ENCODE measurements around the gene CEMIP. TPM values are rescaled to one million over a fixed set of nuclear protein-coding genes. Genes with fewer than 3 reads are reported as not detected.

The CEMIP gene
- total and polyA plus RNA-seq, 9 donors = 0.93 to 3.0 (median 2.3) TPM

DNA sequence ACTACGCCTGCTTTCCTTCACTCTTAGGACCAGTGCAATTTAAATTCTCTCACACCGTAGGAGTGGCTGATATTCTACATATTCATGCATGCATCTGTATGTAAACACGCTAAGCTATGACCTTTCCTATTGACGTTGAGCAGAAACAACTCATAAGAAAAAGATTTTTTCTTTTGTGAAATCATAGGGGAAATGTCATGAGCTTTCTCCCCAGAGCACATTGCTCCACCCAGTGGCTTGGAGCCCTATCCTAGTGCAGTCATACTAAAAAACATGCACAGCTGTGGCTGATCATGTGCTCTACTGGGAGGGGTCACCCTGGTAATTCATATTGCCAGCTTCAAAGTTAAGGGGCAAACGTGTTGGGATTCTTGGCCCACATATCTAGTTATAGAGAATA lies 212.3 kb downstream of the CEMIP start:
- H3K4me3 ChIP-seq (ENCODE audit: low read length) = no peak overlapping the region
- peak; percentile 86 for DNase-seq
- peaks cover 3% of the 10 kb centered on the region for H3K36me3 ChIP-seq (ENCODE audit: control insufficient read depth, insufficient read depth, low read length)
- no CpG with 5 or more reads among the region's 5 CpGs for WGBS (ENCODE audit: insufficient coverage)
- H3K27me3 ChIP-seq (ENCODE audit: control insufficient read depth, insufficient read depth, low read length) = no peaks in the 10 kb centered on the region
- peaks cover 16% of the 10 kb centered on the region for H3K4me1 ChIP-seq (ENCODE audit: control insufficient read depth, insufficient read depth, low read length)
- H3K27ac ChIP-seq (ENCODE audit: low read length) = peak overlapping the region; percentile 16
- peaks cover 2% of the 10 kb centered on the region for H3K9me3 ChIP-seq (replicated peaks; ENCODE audit: control insufficient read depth, low read depth, low read length)

GRCh38 chr15:80992006-80992405 lies 212.8 kb downstream of the CEMIP start:
- Histone ChIP-seq H3K9me3 (replicated peaks; ENCODE audit: control insufficient read depth, low read depth, low read length) (peaks cover 3% of the 10 kb centered on the region), H3K36me3 (ENCODE audit: control insufficient read depth, insufficient read depth, low read length) (peaks cover 3% of the 10 kb centered on the region), H3K4me3 (ENCODE audit: low read length) (no peak overlapping the region), H3K27ac (ENCODE audit: low read length) (no peak overlapping the region), H3K27me3 (ENCODE audit: control insufficient read depth, insufficient read depth, low read length) (no peaks in the 10 kb centered on the region), H3K4me1 (ENCODE audit: control insufficient read depth, insufficient read depth, low read length) (peaks cover 16% of the 10 kb centered on the region)
- 77% methylated on average over 3 of the region's 4 CpGs for WGBS (ENCODE audit: insufficient coverage)
- DNase-seq = no peak

DNA sequence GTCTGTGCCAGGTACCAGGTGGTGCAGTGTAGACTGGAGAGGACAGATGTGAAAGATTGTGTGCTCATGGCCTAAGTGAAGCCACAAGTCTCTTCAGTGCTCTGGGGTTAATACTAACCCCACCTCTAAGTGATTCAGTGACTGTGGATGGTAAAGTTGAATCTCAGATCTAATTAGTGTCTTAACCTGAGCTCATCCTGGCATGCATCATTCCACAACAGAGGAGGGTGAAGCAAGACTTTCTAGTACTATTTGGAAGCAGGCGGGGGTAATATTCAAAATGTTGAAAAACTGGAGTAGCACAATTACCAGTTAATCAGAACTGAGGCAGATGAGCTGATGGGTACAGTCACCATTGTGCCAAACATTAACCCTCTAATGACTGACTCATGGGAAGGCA lies 213.3 kb downstream of the CEMIP start:
- no peak overlapping the region for H3K4me3 ChIP-seq (ENCODE audit: low read length)
- no CpG with 5 or more reads among the region's 1 CpG for WGBS (ENCODE audit: insufficient coverage)
- DNase-seq = no peak
- peaks cover 16% of the 10 kb centered on the region for H3K4me1 ChIP-seq (ENCODE audit: control insufficient read depth, insufficient read depth, low read length)
- H3K9me3 ChIP-seq (replicated peaks; ENCODE audit: control insufficient read depth, low read depth, low read length) = peaks cover 3% of the 10 kb centered on the region
- no peak overlapping the region for H3K27ac ChIP-seq (ENCODE audit: low read length)
- no peaks in the 10 kb centered on the region for H3K36me3 ChIP-seq (ENCODE audit: control insufficient read depth, insufficient read depth, low read length)
- no peaks in the 10 kb centered on the region for H3K27me3 ChIP-seq (ENCODE audit: control insufficient read depth, insufficient read depth, low read length)

DNA sequence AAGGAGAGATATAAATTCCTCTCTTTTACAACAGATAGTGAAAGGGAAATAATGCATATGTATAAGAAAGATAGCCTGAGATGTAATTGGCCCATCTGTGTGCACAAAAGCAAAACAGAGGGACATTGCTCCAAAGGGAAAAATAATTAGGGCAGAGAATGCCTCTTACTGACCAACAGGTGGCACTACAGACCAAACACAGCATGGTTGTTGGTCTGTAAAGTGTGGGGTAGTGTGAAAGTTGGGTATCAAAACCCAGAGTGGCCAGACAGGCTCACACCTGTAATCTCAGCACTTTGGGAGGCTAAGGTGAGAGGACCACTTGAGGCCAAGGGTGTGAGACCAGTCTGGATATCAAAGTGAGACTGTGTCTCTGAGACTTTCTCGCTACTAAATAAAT lies 217.1 kb downstream of the CEMIP start:
- Histone ChIP-seq H3K27ac (ENCODE audit: low read length) (no peak overlapping the region), H3K4me3 (ENCODE audit: low read length) (no peak overlapping the region), H3K36me3 (ENCODE audit: control insufficient read depth, insufficient read depth, low read length) (no peaks in the 10 kb centered on the region), H3K9me3 (replicated peaks; ENCODE audit: control insufficient read depth, low read depth, low read length) (peaks cover 3% of the 10 kb centered on the region), H3K27me3 (ENCODE audit: control insufficient read depth, insufficient read depth, low read length) (no peaks in the 10 kb centered on the region), H3K4me1 (ENCODE audit: control insufficient read depth, insufficient read depth, low read length) (peaks cover 14% of the 10 kb centered on the region)
- DNase-seq = no peak
- WGBS (ENCODE audit: insufficient coverage) = no CpG with 5 or more reads among the region's 1 CpG

DNA sequence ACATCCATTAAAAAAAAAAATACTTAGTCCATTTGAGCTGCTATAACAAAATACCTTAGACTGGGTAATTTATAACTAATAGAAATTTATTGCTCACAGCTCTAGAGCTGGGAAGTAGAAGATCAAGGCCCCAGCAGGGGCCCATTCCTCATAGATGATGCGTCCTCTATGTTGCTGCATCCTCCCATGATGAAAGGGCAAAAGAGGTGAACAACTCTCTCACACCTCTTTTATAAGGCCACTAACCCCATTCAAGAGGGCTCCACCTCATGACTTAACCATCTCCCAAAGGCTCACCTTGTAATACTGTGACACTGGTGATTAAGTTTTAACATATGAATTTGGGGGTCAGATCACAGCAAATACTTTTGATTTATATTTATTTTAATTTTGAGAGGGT lies 218.5 kb downstream of the CEMIP start:
- peaks cover 11% of the 10 kb centered on the region for H3K4me1 ChIP-seq (ENCODE audit: control insufficient read depth, insufficient read depth, low read length)
- H3K27me3 ChIP-seq (ENCODE audit: control insufficient read depth, insufficient read depth, low read length) = no peaks in the 10 kb centered on the region
- no peak overlapping the region for H3K27ac ChIP-seq (ENCODE audit: low read length)
- H3K9me3 ChIP-seq (replicated peaks; ENCODE audit: control insufficient read depth, low read depth, low read length) = peaks cover 3% of the 10 kb centered on the region
- DNase-seq = no peak
- H3K4me3 ChIP-seq (ENCODE audit: low read length) = no peak overlapping the region
- no CpG with 5 or more reads among the region's 1 CpG for WGBS (ENCODE audit: insufficient coverage)
- H3K36me3 ChIP-seq (ENCODE audit: control insufficient read depth, insufficient read depth, low read length) = peaks cover under 1% of the 10 kb centered on the region

DNA sequence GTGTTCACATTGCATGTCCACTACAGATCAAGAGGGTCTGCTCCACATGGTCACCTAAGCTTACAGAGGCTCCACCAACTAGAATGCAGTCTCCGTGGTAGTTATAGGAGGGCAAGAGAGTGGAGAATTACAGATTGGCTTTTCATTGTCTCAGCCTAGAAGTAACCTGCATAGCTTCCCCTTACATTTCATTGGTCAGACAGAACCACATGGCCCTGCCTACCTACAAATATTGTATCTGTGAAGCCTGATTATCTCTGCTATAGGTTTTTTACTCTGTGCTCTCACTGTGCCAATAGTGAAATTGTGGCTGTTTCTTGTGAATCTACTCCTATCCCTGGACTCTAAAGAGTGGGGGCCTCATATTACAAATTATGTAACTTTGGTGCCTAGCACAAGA lies 219.1 kb downstream of the CEMIP start:
- DNase-seq = no peak
- Histone ChIP-seq H3K4me1 (ENCODE audit: control insufficient read depth, insufficient read depth, low read length) (peaks cover 17% of the 10 kb centered on the region), H3K27ac (ENCODE audit: low read length) (no peak overlapping the region), H3K9me3 (replicated peaks; ENCODE audit: control insufficient read depth, low read depth, low read length) (peaks cover 3% of the 10 kb centered on the region), H3K4me3 (ENCODE audit: low read length) (no peak overlapping the region), H3K27me3 (ENCODE audit: control insufficient read depth, insufficient read depth, low read length) (no peaks in the 10 kb centered on the region), H3K36me3 (ENCODE audit: control insufficient read depth, insufficient read depth, low read length) (peaks cover 5% of the 10 kb centered on the region)
- no CpG with 5 or more reads among the region's 1 CpG for WGBS (ENCODE audit: insufficient coverage)

GRCh38 chr15:80999623-81000036 lies 220.5 kb downstream of the CEMIP start:
- Histone ChIP-seq H3K36me3 (ENCODE audit: control insufficient read depth, insufficient read depth, low read length) (peaks cover 8% of the 10 kb centered on the region), H3K4me3 (ENCODE audit: low read length) (no peak overlapping the region), H3K27me3 (ENCODE audit: control insufficient read depth, insufficient read depth, low read length) (no peaks in the 10 kb centered on the region), H3K4me1 (ENCODE audit: control insufficient read depth, insufficient read depth, low read length) (peaks cover 19% of the 10 kb centered on the region), H3K9me3 (replicated peaks; ENCODE audit: control insufficient read depth, low read depth, low read length) (peaks cover 3% of the 10 kb centered on the region), H3K27ac (ENCODE audit: low read length) (peak overlapping the region; percentile 97)
- no peak for DNase-seq
- WGBS (ENCODE audit: insufficient coverage) = 80% methylated on average over 6 of the region's 13 CpGs

DNA sequence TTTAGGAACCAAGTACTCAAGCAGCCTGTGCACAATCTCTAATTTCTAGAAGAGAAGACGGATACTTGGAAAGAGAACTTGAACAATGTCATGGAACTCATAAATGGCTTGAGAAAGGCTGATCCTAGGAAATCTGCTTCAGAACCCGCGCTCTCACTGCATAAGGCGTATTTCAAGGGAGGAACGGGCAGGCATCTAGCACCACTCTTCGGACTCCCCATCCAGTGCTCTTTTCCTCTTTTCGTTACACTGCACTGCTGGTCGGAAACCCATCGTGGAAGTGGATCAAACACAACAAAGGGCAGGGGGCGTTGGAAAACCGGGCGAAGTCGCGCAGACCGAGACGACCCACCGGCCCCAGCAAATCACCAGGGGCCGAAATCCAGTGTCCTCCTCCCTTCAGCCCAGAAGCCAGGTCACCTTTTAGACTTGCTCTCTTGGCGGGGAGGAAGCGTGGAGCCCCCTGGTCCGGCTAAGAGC lies 221.0 kb downstream of the CEMIP start:
- H3K9me3 ChIP-seq (replicated peaks; ENCODE audit: control insufficient read depth, low read depth, low read length) = peaks cover 3% of the 10 kb centered on the region
- peaks cover 19% of the 10 kb centered on the region for H3K4me1 ChIP-seq (ENCODE audit: control insufficient read depth, insufficient read depth, low read length)
- peak overlapping the region; percentile 84 for H3K4me3 ChIP-seq (ENCODE audit: low read length)
- H3K27ac ChIP-seq (ENCODE audit: low read length) = peak overlapping the region; percentile 97
- 3% methylated on average over 18 of the region's 21 CpGs for WGBS (ENCODE audit: insufficient coverage)
- no peak for DNase-seq
- H3K36me3 ChIP-seq (ENCODE audit: control insufficient read depth, insufficient read depth, low read length) = peaks cover 8% of the 10 kb centered on the region
- H3K27me3 ChIP-seq (ENCODE audit: control insufficient read depth, insufficient read depth, low read length) = no peaks in the 10 kb centered on the region

GRCh38 chr15:81000624-81001151 lies 221.5 kb downstream of the CEMIP start, which contains the start of gene TLNRD1:
TLNRD1 (plus strand) TSS chr15:81000923; CDS start chr15:81002272, 1,349 bp downstream.
- Histone ChIP-seq H3K4me1 (ENCODE audit: control insufficient read depth, insufficient read depth, low read length) (peaks cover 19% of the 10 kb centered on the region), H3K27me3 (ENCODE audit: control insufficient read depth, insufficient read depth, low read length) (no peaks in the 10 kb centered on the region), H3K4me3 (ENCODE audit: low read length) (peak within 1 kb of the TSS; percentile 84), H3K9me3 (replicated peaks; ENCODE audit: control insufficient read depth, low read depth, low read length) (peaks cover 3% of the 10 kb centered on the region), H3K36me3 (ENCODE audit: control insufficient read depth, insufficient read depth, low read length) (peaks cover 8% of the 10 kb centered on the region), H3K27ac (ENCODE audit: low read length) (peak within 1 kb of the TSS; percentile 97)
- WGBS (ENCODE audit: insufficient coverage) = under 1% methylated on average over 58 of the region's 66 CpGs
- peak; percentile 97 for DNase-seq
